HG02798 (cell line): ENCODE data around the gene RPS6KA2.

Experiments
- ATAC-seq: cut with Tn5 transposase; IDR thresholded peaks from one replicate; pipeline ENCODE4 v1.9.1; 2021; ENCODE audit warnings: mild to moderate bottlenecking; ENCODE audit not compliant: unreplicated experiment, poor library complexity

Gene RPS6KA2

DNA sequence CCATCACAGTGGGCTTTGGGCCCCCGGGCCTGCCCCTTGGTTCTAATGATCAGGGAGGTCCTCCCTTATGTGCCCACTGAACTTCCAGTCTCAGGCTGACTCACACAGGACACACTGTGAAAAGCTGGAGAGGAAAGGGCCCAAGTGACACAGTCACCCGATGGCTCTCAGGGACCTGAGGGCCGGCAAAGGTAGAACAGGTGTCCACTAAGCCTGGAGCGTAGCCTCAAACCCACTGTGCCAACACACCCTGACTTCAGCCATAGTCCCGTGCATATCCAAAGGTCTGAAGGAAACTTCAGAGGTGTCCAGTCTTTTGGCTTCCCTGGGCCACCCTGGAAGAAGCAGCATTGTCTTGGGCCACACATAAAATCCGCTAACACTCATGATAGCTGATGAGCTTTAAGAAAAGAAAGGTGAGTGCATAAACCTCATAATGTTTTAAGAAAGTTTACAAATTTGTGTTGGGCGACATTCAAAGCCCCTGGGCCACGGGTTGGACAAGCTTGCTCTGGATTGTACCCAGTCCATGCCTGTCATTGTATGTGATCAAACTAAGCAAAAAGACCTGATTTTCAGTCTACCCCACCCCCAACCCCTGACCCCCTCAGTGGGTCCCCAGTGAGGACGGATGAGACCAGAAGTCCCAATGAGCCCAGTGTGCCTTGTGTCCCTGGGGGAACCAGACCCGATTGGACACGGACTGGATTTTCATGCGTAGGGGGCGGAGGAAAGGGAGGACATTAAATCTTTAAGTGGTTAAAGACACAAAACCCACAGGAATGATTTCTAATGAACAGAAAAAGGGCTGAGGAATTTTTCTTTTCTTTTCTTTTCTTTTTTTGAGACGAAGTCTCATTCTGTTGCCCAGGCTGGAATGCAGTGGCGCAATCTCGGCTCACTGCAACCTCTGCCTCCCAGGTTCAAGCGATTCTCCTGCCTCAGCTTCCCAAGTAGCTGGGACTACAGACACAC lies 46.7 kb downstream of the RPS6KA2 start:
- no peak for ATAC-seq

GRCh38 chr6:166579237-166579850 lies 47.7 kb downstream of the RPS6KA2 start:
- ATAC-seq: no peak

DNA sequence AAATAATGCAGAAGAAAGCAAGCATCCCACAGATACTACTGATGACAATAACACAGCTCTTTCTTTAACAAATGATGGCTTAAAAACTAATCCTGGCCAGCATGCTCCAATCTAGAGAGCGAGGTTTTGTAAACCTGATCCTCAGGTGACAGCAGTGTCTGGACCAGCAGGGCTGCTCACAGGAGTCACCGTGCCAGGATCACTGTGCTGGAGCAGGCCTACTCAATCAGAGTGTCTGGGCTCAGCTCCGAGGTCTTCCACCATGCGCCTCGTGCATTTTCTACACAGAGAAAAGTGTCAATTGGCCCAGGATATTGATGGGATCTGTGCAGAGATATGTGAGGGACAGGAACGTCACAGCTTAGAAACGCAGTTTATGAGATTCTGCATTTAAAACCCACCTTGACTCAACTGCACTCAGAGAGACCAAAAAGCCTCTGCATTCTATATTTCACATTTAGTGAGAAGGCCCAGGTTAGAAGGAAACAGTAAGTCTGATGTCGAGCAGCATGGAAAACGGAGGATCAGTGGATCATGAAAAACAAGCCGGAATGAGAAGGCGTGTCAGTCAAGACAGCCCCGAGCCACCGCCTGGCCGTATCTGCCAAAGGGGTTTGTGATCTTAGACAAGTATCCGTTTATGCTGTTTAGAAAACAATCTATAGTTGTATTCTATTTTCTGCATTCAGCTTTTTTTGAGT lies 48.4 kb downstream of the RPS6KA2 start:
- ATAC-seq: no peak

DNA sequence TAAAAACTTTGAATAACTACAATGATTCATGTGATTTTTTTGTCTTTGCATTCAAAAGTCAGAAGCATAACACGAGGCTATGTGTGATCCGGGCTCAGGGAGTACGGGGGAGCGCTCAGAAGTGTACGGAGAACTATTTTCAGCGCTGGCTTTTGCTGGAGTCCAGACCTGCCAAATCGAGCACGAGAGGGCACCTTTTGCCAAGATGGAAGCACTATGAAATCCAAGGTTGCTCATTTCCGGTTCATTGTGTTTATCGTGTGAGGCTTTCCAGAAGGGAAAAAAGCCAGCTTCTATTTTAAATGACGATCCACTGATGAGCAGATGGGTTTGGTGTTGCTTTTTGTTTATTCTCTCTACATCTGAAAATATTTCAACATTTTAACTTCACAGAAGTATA lies 51.8 kb downstream of the RPS6KA2 start:
- ATAC-seq: no peak

DNA sequence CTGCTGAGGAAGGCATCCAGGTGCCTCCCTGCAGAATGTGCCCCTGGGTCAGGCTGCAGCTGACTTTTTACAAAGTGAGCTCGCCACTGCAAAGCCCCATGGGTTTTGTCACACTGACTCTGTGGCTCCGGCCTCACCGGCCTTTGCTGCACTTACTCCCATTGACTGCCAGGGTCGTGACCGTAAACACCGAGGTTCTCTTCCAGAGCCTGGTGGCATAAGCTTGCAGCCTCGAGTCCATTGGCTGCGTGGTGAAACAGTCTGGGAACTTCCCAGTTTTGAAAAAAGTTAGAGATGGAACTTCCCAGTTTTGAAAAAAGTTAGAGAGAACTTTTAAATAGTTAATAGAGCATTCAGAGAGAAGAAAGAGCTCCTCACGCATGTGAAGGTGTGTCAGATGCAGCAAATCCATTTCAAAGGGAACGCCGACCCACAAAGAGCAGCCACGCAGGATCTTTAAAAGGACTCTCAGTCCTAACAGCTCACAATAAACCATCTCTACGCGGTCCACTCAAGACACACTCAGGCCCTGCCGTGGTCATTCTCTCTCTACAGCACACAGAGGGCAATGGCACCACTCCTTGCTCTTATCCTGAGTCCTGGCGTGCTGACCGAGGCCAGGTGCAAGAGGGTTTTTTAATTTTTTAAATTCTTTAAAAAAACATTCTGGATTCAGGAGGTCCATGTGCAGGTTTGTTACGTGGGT lies 53.4 kb downstream of the RPS6KA2 start:
- ATAC-seq: no peak

- no peak for ATAC-seq
These were observed 54.4 kb downstream of the RPS6KA2 start for GRCh38 chr6:166572370-166573261.

DNA sequence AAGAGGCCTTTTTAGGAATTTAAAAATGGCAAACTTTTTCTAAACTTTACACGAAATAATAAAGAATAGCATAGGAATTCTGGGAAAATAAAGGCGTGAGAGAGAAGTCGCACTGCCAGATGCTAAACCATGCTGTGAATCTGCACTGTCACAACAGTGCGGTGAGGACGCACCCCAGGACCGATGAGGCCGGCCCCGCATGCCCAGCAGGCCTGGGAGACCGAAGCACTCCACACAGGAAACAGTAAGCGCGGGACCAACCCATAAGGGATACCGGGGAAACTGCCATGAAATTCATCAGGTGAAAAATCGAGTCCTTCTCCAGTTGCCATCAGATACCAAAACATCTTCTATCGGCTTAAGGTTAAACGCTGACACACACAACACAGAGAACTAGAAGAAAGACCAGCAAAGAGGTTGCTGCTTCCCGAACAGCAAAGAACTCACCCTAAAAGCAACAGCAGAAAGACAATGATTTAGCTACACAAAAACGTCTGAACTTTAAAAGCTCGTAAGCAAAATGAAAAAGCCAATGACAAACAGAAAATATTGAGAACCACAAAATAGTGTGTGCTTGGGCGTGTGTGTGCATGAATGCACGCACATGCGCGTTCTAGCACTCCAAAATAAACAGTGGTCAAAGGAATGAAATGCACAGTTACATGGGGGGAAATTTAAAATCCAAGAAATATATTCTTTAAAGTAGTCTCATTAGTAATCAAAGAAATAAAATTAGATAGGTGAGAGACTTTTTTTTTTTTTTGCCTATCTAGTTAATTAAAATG lies 55.9 kb downstream of the RPS6KA2 start:
- ATAC-seq: no peak

DNA sequence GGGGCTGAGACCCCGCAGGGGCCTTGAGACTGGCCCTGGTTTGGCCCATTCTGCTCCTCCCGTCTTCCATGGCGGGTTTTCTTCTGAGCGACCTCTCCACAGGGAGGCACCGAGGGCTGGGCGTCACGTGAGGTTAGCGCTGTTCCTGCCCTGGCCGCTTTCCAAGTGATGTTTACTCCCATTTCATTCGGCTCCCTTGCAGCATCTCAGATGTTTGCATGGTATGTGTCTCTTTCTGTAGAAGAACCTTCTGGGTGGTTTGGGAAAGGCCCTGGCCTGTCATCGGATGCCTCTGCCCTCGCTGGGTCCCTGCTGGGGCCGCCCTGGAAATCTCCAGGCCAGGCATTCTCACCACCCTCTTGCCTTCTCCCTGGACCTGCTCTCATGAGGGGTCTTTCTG lies 57.8 kb downstream of the RPS6KA2 start:
- no peak for ATAC-seq

DNA sequence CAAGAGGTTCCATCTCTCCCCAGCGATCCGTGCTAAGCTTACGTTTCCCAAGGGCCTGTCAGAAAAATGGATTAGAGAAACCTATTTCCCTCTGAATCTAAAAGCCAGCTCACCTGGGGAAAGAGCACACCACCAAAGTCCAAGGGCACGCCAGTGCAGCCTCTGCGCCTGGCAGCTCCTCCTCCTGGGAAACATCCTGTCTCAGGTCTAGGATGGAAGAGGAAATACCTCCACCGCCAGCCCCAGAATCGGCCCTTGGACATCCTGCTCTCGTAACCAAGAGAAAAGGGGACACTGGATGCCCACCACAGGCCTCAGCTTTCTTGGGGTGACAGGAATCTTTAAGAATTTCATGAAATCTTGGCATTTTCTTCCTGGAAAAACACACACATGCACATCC lies 59.2 kb downstream of the RPS6KA2 start:
- no peak for ATAC-seq

DNA sequence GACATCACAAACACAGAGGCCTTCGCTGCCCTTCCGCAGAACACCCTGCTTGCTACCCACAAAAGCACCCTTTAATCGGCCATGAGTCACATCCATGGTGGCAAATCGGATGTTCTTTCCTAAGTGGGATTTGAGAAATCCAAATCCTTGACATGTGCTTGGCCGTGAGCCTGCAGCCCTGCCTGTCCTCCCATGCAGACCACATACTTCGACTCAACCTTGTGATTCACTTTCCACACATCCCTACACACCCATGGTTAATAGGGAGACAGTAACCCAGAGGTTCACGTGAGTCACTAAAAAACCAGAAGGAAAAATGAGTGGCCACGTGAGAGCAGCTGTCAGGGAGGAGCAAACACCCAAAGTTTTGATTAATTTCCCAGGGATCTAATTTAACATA lies 59.9 kb downstream of the RPS6KA2 start:
- no peak for ATAC-seq

- no peak for ATAC-seq
These were observed 60.7 kb downstream of the RPS6KA2 start for GRCh38 chr6:166566026-166567011.

GRCh38 chr6:166565084-166565967 lies 61.7 kb downstream of the RPS6KA2 start:
- ATAC-seq: no peak

DNA sequence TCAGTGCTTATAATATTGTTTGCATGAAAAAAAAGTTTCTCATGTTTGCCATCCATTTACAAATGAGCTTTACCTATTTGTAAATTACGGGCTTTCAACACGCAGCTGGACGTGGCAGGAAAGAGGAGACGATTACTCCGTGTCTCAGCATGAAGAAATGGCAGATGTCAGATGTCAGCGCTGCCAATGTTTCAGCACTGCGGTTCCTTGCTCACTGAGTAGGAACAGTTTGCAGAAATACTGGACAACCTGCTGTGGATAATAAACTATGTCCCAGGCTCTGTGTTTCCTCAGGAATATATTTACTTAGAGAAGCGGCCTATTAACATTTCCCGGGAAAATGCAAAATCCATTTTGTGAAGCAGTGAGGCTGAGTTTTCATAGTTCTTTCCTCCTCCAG lies 63.2 kb downstream of the RPS6KA2 start:
- ATAC-seq: no peak

- no peak for ATAC-seq
These were observed 63.9 kb downstream of the RPS6KA2 start for GRCh38 chr6:166563200-166563599.

DNA sequence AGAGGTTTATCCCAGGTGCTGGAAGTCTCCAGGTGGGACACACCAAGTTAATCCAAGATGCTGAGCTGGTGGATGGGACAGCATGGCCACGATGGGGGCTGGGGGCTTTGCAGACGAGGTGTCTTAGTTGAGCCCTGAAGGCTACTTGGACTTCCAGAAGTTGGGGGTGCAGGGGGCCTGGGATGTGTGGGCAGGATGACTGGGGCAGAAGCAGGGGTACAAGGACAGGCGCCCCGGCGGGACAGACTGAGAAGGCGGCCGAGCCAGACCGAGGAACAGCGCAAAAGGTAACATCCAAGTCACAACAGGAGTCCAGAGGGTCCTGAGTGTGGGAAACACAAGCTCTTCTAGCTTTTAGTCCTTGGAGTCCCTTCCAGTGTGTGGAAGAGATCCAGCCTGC lies 64.3 kb downstream of the RPS6KA2 start:
- ATAC-seq: no peak

- no peak for ATAC-seq
These were observed 65.2 kb downstream of the RPS6KA2 start for GRCh38 chr6:166561771-166562359.
